ENCODE data around the gene RPS17. TPM values are rescaled to one million over a fixed set of nuclear protein-coding genes. Genes with fewer than 3 reads are reported as not detected.
"Not testable (repeated sequence)": the region's sequence is repeated elsewhere in the genome, so short reads cannot be mapped to it uniquely, and the experiment has no call there.

RPS17 gene
- total and polyA plus RNA-seq, 7 donors = 1,463 to 6,196 (median 3,825) TPM

- Histone ChIP-seq H3K27me3 (no peaks in the 10 kb centered on the region), H3K27ac (no peak overlapping the region), H3K9me3 (no peaks in the 10 kb centered on the region), H3K4me1 (peaks cover 0 to 11% (median 6%) of the 10 kb centered on the region in 4 donors), H3K4me3 (no peak overlapping the region), H3K36me3 (peaks cover 0 to 24% (median 5%) of the 10 kb centered on the region in 4 donors)
- TF ChIP-seq POLR2A (IDR thresholded peaks at IDR 0.05) (no peak), POLR2AphosphoS5 (IDR thresholded peaks at IDR 0.05) (no peak), EP300 (IDR thresholded peaks at IDR 0.05) (no peak)
- TF ChIP-seq, protein P1, sequence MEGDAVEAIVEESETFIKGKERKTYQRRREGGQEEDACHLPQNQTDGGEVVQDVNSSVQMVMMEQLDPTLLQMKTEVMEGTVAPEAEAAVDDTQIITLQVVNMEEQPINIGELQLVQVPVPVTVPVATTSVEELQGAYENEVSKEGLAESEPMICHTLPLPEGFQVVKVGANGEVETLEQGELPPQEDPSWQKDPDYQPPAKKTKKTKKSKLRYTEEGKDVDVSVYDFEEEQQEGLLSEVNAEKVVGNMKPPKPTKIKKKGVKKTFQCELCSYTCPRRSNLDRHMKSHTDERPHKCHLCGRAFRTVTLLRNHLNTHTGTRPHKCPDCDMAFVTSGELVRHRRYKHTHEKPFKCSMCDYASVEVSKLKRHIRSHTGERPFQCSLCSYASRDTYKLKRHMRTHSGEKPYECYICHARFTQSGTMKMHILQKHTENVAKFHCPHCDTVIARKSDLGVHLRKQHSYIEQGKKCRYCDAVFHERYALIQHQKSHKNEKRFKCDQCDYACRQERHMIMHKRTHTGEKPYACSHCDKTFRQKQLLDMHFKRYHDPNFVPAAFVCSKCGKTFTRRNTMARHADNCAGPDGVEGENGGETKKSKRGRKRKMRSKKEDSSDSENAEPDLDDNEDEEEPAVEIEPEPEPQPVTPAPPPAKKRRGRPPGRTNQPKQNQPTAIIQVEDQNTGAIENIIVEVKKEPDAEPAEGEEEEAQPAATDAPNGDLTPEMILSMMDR (IDR thresholded peaks at IDR 0.05) = no peak
- intact Hi-C loops (cut with DNase I) = no loop called here
- 79 to 87% methylated on average over 3 of the region's 3 CpGs for WGBS, 2 donors
- DNase-seq = no peak
Observed at GRCh38 chr15:82530006-82530405, 10.3 kb downstream of the RPS17 start.

DNA sequence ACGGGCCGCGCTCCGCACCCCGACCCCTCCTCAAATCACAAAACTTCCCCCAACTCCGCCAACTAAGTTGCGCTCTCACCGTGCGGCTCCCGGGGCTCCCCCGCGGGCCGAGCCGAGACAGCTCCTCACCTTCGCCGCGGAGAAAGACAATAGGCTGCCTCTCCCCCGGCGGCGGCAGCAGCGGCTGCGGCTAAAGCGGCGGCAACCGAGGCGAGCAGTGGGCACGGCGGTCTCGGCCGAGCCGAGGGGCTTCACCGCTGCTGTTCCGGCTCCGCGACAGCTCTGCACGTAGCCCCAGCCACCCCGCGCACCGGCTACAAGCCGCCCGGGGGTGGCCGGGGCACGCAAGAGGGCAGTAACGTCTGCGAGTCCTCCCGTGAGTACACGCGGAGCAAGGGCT is 26.7 kb downstream of the RPS17 start:
- H3K27me3 ChIP-seq; DNase-seq; intact Hi-C loops (cut with DNase I); H3K36me3 ChIP-seq; H3K27ac ChIP-seq; H3K4me1 ChIP-seq; H3K9me3 ChIP-seq: not testable (repeated sequence)
- 1% methylated on average over 15 of the region's 48 CpGs; no CpG with 5 or more reads in 1 of the 2 donors for WGBS, 2 donors
- H3K4me3 ChIP-seq = peak overlapping the region in 1 of 4 donors; percentile 20

- H3K9me3 ChIP-seq; H3K4me3 ChIP-seq; H3K27ac ChIP-seq; H3K36me3 ChIP-seq; H3K27me3 ChIP-seq; H3K4me1 ChIP-seq; intact Hi-C loops (cut with DNase I); DNase-seq: not testable (repeated sequence)
- 85 to 93% methylated on average over 2 of the region's 4 CpGs for WGBS, 2 donors
Observed at GRCh38 chr15:82507693-82508092, 32.6 kb downstream of the RPS17 start.

DNA sequence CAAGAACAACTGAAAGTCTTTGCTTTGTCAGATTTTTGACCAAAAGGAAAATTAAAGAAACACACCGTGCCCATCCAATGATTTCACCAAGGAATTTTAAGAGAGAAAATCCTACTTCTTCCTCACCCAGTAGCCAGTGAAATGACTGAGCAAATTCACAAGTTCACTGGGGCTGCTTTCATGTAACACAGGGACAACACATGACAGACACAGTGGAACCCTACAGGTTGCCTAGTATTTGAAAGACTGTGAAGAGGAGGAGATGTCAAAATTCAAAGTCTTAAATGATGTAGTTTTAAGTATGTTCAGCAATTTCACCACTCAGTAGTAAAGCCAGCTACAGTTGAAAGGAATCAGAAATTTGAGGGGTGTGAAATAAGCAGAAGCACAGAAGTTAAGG is 33.2 kb downstream of the RPS17 start:
- DNase-seq; H3K4me3 ChIP-seq; H3K9me3 ChIP-seq; H3K4me1 ChIP-seq; H3K27me3 ChIP-seq; H3K27ac ChIP-seq; H3K36me3 ChIP-seq; intact Hi-C loops (cut with DNase I): not testable (repeated sequence)
- 82 to 92% methylated on average over 1 of the region's 1 CpG for WGBS, 2 donors

GRCh38 chr15:82505842-82506241 is 34.4 kb downstream of the RPS17 start:
- intact Hi-C loops (cut with DNase I); DNase-seq; H3K27me3 ChIP-seq; H3K4me1 ChIP-seq; H3K4me3 ChIP-seq; H3K9me3 ChIP-seq; H3K27ac ChIP-seq; H3K36me3 ChIP-seq: not testable (repeated sequence)
- no CpG with 5 or more reads among the region's 3 CpGs for WGBS, 2 donors

- 84 to 86% methylated on average over 1 of the region's 3 CpGs for WGBS, 2 donors
Observed at GRCh38 chr15:82504074-82504473, 36.2 kb downstream of the RPS17 start.

GRCh38 chr15:82502700-82503339 is 37.4 kb downstream of the RPS17 start:
- H3K36me3 ChIP-seq; intact Hi-C loops (cut with DNase I); H3K4me3 ChIP-seq; H3K4me1 ChIP-seq; DNase-seq; H3K27me3 ChIP-seq; H3K27ac ChIP-seq; H3K9me3 ChIP-seq: not testable (repeated sequence)
- 35 to 36% methylated on average over 3 of the region's 7 CpGs for WGBS, 2 donors

More at GRCh38 chr15:82504074-82504473, 36.2 kb downstream of the RPS17 start:
- H3K4me1 ChIP-seq; H3K4me3 ChIP-seq; intact Hi-C loops (cut with DNase I); H3K27ac ChIP-seq; H3K36me3 ChIP-seq; DNase-seq; H3K27me3 ChIP-seq; H3K9me3 ChIP-seq: not testable (repeated sequence)

DNA sequence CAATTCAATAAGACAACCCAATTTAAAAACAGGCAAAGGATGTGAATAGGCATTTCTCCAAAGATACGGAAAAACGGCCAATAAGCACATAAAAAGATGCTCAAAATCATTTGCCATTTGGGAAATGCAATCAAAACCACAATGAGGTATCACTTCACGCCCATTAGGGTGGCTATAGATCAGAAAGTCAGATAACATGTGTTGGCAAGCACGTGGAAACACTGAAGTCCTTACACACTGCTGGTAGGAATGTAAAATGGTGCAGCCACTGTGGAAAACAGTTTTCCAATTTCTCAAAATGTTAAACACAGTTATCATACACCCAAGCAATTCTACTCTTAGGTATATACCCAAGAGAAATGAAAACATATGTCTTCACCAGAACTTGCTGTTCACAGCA is 39.5 kb downstream of the RPS17 start:
- DNase-seq; H3K4me1 ChIP-seq; H3K9me3 ChIP-seq; H3K27me3 ChIP-seq; H3K4me3 ChIP-seq; intact Hi-C loops (cut with DNase I); H3K27ac ChIP-seq; H3K36me3 ChIP-seq: not testable (repeated sequence)
- WGBS, 2 donors = 59 to 64% methylated on average over 4 of the region's 4 CpGs

DNA sequence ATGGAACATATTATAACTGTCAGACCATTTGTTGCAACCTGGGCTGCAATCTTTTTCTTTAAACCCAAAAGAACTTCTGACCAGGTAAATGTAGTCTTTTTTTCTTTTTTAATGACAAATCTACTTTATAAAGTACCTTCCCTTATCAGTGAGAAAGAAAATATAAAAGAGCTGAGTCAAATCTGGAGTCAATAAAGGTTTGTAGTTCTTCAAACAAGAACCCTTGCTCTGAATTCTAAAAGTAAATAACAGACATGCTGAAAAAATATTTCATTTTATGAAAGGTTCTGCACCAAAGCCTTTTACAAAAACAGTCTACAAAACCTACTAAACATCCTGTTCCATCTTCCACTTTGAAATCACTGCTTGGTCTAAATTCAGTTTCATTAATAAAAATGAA is 42.3 kb downstream of the RPS17 start:
- DNase-seq; H3K9me3 ChIP-seq; intact Hi-C loops (cut with DNase I); H3K27me3 ChIP-seq; H3K4me1 ChIP-seq; H3K4me3 ChIP-seq; H3K36me3 ChIP-seq; H3K27ac ChIP-seq: not testable (repeated sequence)

- WGBS, 2 donors = 62 to 70% methylated on average over 4 of the region's 4 CpGs
- H3K4me3 ChIP-seq = not testable (repeated sequence)
Observed at GRCh38 chr15:82488250-82488649, 52.0 kb downstream of the RPS17 start.

DNA sequence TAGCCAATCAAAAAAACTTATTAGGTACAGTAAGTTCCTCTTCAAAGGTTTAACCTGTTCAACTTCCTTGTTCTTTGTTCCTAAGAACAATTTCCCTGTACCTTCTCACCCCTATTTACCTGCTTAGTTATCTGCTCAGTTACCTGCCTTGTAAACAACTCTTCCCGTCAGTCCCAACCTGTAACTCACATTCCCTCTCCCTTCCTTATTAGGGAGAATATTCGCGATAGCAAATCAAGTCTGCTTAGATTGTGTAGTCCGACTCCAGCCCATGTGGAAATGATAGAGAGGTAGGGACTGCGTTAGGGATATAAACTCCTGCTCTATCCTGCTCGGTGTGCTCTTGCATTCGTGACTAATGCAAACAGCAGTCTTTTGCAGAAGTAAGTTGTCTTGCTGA is 53.2 kb downstream of the RPS17 start:
- H3K27ac ChIP-seq; H3K4me1 ChIP-seq; H3K9me3 ChIP-seq; H3K4me3 ChIP-seq; DNase-seq; intact Hi-C loops (cut with DNase I); H3K27me3 ChIP-seq; H3K36me3 ChIP-seq: not testable (repeated sequence)
- 25 to 64% methylated on average over 7 of the region's 7 CpGs for WGBS, 2 donors

More at GRCh38 chr15:82488250-82488649, 52.0 kb downstream of the RPS17 start:
- H3K27me3 ChIP-seq; DNase-seq; H3K9me3 ChIP-seq; H3K27ac ChIP-seq; H3K4me1 ChIP-seq; intact Hi-C loops (cut with DNase I); H3K36me3 ChIP-seq: not testable (repeated sequence)

Measured in sigmoid colon (tissue), 7 donors.